COLO668 (cell line): ENCODE measurements around the gene PLEKHG7.
"Not testable (repeated sequence)": the region's sequence is repeated elsewhere in the genome, so short reads cannot be mapped to it uniquely, and the experiment has no call there.

Experiments
- DNase-seq: peaks from one replicate; lab custom pipeline; 2025; ENCODE audit not compliant: unreplicated experiment; lab: John Stamatoyannopoulos, UW

Gene PLEKHG7

GRCh38 chr12:92702754-92703679, at the start of gene PLEKHG7:
PLEKHG7 (plus strand) TSS chr12:92702989; CDS start chr12:92706632, 3,643 bp downstream.
- DNase-seq: peak; percentile 51

GRCh38 chr12:92654256-92654655, 48.5 kb upstream of the PLEKHG7 start:
- not testable (repeated sequence) for DNase-seq

- DNase-seq: no peak
Measured at GRCh38 chr12:92654929-92655328, 47.9 kb upstream of the PLEKHG7 start.

GRCh38 chr12:92656911-92657310, 45.9 kb upstream of the PLEKHG7 start:
- no peak for DNase-seq

GRCh38 chr12:92657770-92658169, 45.0 kb upstream of the PLEKHG7 start:
- no peak for DNase-seq

- DNase-seq: no peak
Measured at GRCh38 chr12:92658611-92659010, 44.2 kb upstream of the PLEKHG7 start.

- no peak for DNase-seq
Measured at GRCh38 chr12:92661269-92661668, 41.5 kb upstream of the PLEKHG7 start.

GRCh38 chr12:92665496-92665895, 37.3 kb upstream of the PLEKHG7 start:
- DNase-seq: no peak

GRCh38 chr12:92668739-92669138, 34.0 kb upstream of the PLEKHG7 start:
- DNase-seq: no peak

GRCh38 chr12:92671524-92671923, 31.3 kb upstream of the PLEKHG7 start:
- DNase-seq: not testable (repeated sequence)

- no peak for DNase-seq
Measured at GRCh38 chr12:92673756-92674155, 29.0 kb upstream of the PLEKHG7 start.

GRCh38 chr12:92674500-92674899, 28.3 kb upstream of the PLEKHG7 start:
- DNase-seq: no peak

- DNase-seq: no peak
Measured at GRCh38 chr12:92675092-92675865, 27.5 kb upstream of the PLEKHG7 start.

- no peak for DNase-seq
Measured at GRCh38 chr12:92676710-92677109, 26.1 kb upstream of the PLEKHG7 start.

- DNase-seq: no peak
Measured at GRCh38 chr12:92690601-92691000, 12.2 kb upstream of the PLEKHG7 start.

- DNase-seq: no peak
Measured at GRCh38 chr12:92695056-92695455, 7.7 kb upstream of the PLEKHG7 start.

GRCh38 chr12:92695577-92695976, 7.2 kb upstream of the PLEKHG7 start:
- DNase-seq: no peak

GRCh38 chr12:92696216-92696615, 6.6 kb upstream of the PLEKHG7 start:
- DNase-seq: no peak

- no peak for DNase-seq
Measured at GRCh38 chr12:92698474-92698873, 4.3 kb upstream of the PLEKHG7 start.

GRCh38 chr12:92701441-92701840, 1.3 kb upstream of the PLEKHG7 start:
- DNase-seq: no peak

- no peak for DNase-seq
Measured at GRCh38 chr12:92703786-92704185, 997 bp downstream of the PLEKHG7 start.

GRCh38 chr12:92706594-92706993, 3.8 kb downstream of the PLEKHG7 start:
- DNase-seq: no peak
